HepG2 (cell line): ENCODE measurements around the gene LRBA. TPM values are rescaled to one million over a fixed set of nuclear protein-coding genes. Genes with fewer than 3 reads are reported as not detected.

Experiments
- ATAC-seq: fragments of 200-7000 bp; cut with Tn5 transposase; 3 replicates; pipeline ENCODE4 v1.9.1; 2020; ENCODE audit warnings: mild to moderate bottlenecking, moderate library complexity
- BruUV-seq: library from RNA; stranded (reverse); fragments of 400-500 nt; replicated peaks from 2 replicates; lab custom pipeline; 2021; lab: Mats Ljungman, UMichigan
- CTCF ChIA-PET: fragments of 300-600 bp; formaldehyde crosslinking; extraction: SDS; loops from one replicate; lab custom pipeline; 2021; ENCODE audit warnings: low total read pairs, inconsistent platforms, low intra/inter-chr PET ratio; lab: Yijun Ruan, JAX
- POLR2A ChIA-PET: fragments of 350-600 bp; sonication (Branson Sonifier 250); formaldehyde crosslinking; loops from one replicate; lab custom pipeline; 2020; ENCODE audit warnings: antibody characterized with exemption, inconsistent platforms; lab: Yijun Ruan, JAX
- DNase-seq: peaks from one replicate; pipeline ENCODE4 v3.0.0-alpha.2; 2015; ENCODE audit warnings: low spot score
- FAIRE-seq: peaks from 3 replicates; lab custom pipeline; 2011; peaks lifted over from hg19 to GRCh38; lab: Jason Lieb, UNC
- H2AFZ ChIP-seq: one replicate; pipeline ENCODE4 v1.6.1; 2011; ENCODE audit warnings: low read length, inconsistent platforms
- H3K27ac ChIP-seq: fragments of 300-600 bp; 3 replicates; pipeline ENCODE4 v1.8.0; 2011; ENCODE audit warnings: mixed run types, mild to moderate bottlenecking, mixed read lengths, low read length, inconsistent platforms; ENCODE audit not compliant: insufficient read depth; ENCODE audit errors: extremely low read length
- H3K27me3 ChIP-seq, 2 experiments: fragments of 200-600 bp in 1 of 2; 2 replicates in 1 of 2; 3 replicates in 1 of 2; pipeline versions ENCODE4 v1.6.0 to v1.8.0; 2011; ENCODE audit warnings: low read length in 2 of 2, mild to moderate bottlenecking in 2 of 2, moderate library complexity in 2 of 2, inconsistent platforms in 1 of 2; ENCODE audit not compliant: insufficient read depth in 2 of 2, control insufficient read depth in 1 of 2
- H3K36me3 ChIP-seq, 2 experiments: fragments of 200-600 bp in 1 of 2; replicated peaks in 1 of 2; 2 replicates in 1 of 2; 3 replicates in 1 of 2; pipeline versions ENCODE4 v1.5.1 to v1.8.0; 2011; ENCODE audit warnings: low read length in 2 of 2, inconsistent platforms in 1 of 2; ENCODE audit not compliant: insufficient read depth in 2 of 2, control insufficient read depth in 1 of 2
- H3K4me1 ChIP-seq: 2 replicates; pipeline ENCODE4 v1.5.1; 2012; ENCODE audit warnings: low read length, inconsistent platforms; ENCODE audit not compliant: insufficient read depth
- H3K4me2 ChIP-seq: 2 replicates; pipeline ENCODE4 v1.6.0; 2011; ENCODE audit warnings: low read depth, low read length, inconsistent platforms
- H3K4me3 ChIP-seq, 3 experiments: fragments of 200-600 bp in 1 of 3; sonication (generic), shearing (Covaris generic) in 1 of 3; replicated peaks in 1 of 3; 2 replicates each; pipeline ENCODE4 v1.5.1; 2011 to 2016; ENCODE audit warnings: low read length in 3 of 3, inconsistent platforms in 2 of 3, low read depth in 2 of 3, mild to moderate bottlenecking in 2 of 3, control low read depth in 1 of 3, mixed read lengths in 1 of 3; ENCODE audit not compliant: insufficient read depth in 1 of 3
- H3K79me2 ChIP-seq: one replicate; pipeline ENCODE4 v1.6.1; 2011; ENCODE audit warnings: low read length, inconsistent platforms; ENCODE audit not compliant: insufficient read depth
- H3K9ac ChIP-seq: 2 replicates; pipeline ENCODE4 v1.6.0; 2011; ENCODE audit warnings: mild to moderate bottlenecking, low read depth, low read length, inconsistent platforms; ENCODE audit not compliant: insufficient read depth
- H3K9me3 ChIP-seq: 2 replicates; pipeline ENCODE4 v1.5.1; 2012; ENCODE audit warnings: mild to moderate bottlenecking, low read length
- H4K20me1 ChIP-seq: 2 replicates; pipeline ENCODE4 v1.6.0; 2011; ENCODE audit warnings: inconsistent platforms, mild to moderate bottlenecking, low read length, moderate library complexity; ENCODE audit not compliant: insufficient read depth
- DNMT3B ChIP-seq: conservative IDR thresholded peaks from 2 replicates; pipeline ENCODE4 v1.6.1; 2016; ENCODE audit warnings: missing biosample characterization, control low read depth
- FOXJ3 ChIP-seq: sonication (generic); formaldehyde crosslinking; IDR thresholded peaks from 2 replicates; pipeline ENCODE4 v1.4.0; 2020; ENCODE audit warnings: missing genetic modification reagents, mild to moderate bottlenecking, borderline replicate concordance
- RAD51 ChIP-seq: fragments of 450-650 bp; IDR thresholded peaks from 2 replicates; pipeline ENCODE4 v1.6.1; 2016; ENCODE audit warnings: borderline replicate concordance
- SMC3 ChIP-seq: IDR thresholded peaks from 2 replicates; pipeline ENCODE4 v1.6.1; 2011; ENCODE audit warnings: low read length, improper control_type of control experiment
- TBL1XR1 ChIP-seq: fragments of 150-350 bp; IDR thresholded peaks from 2 replicates; pipeline ENCODE4 v1.6.1; 2014; ENCODE audit warnings: borderline replicate concordance, low read length; ENCODE audit not compliant: partially characterized antibody
- ZFP82 ChIP-seq: sonication (generic); formaldehyde crosslinking; IDR thresholded peaks from 2 replicates; pipeline ENCODE4 v1.5.1; 2020; ENCODE audit warnings: mild to moderate bottlenecking, missing genetic modification reagents, borderline replicate concordance
- ZNF282 ChIP-seq: fragments of 450-650 bp; IDR thresholded peaks from 2 replicates; pipeline ENCODE4 v1.6.1; 2018; ENCODE audit not compliant: partially characterized antibody
- ZNF451 ChIP-seq: sonication (generic); formaldehyde crosslinking; IDR thresholded peaks from 2 replicates; pipeline ENCODE4 v1.5.0; 2020; ENCODE audit warnings: mild to moderate bottlenecking, missing genetic modification reagents
- ZNF567 ChIP-seq: sonication (generic); formaldehyde crosslinking; IDR thresholded peaks from 2 replicates; pipeline ENCODE4 v1.8.1; 2023; ENCODE audit warnings: mild to moderate bottlenecking, missing genetic modification reagents, borderline replicate concordance
- ZNF737 ChIP-seq: sonication (generic); formaldehyde crosslinking; IDR thresholded peaks from 2 replicates; pipeline ENCODE4 v1.5.0; 2020; ENCODE audit warnings: missing genetic modification reagents, mild to moderate bottlenecking, borderline replicate concordance
- ZSCAN25 ChIP-seq: sonication (generic); formaldehyde crosslinking; IDR thresholded peaks from 2 replicates; pipeline ENCODE4 v1.8.0; 2022; ENCODE audit warnings: mild to moderate bottlenecking, missing genetic modification reagents
- WGBS: methylation state at CpG from one replicate; pipeline ENCODE4 v1.1.6; 2017; ENCODE audit warnings: low lambda C conversion rate; 5-methylcytosine and 5-hydroxymethylcytosine counted together
- in situ Hi-C: cut with HindIII; loops from 2 replicates; pipeline ENCODE4 v1.10.0; 2017; ENCODE audit warnings: low pct_unique_long_range_greater_than_20kb; ENCODE audit not compliant: extremely low pct_ligation_motif_present
- intact Hi-C: fragments of 100-400 bp; cut with micrococcal nuclease; formaldehyde crosslinking; loops from one replicate; pipeline ENCODE4 v1.10.0; 2022; ENCODE audit not compliant: unreplicated experiment
- polyA plus RNA-seq, 8 experiments: library from polyadenylated mRNA; depleted of rRNA in 3 of 8; stranded (reverse) in 7 of 8; unstranded in 1 of 8; fragments of >200 nt; fragmentation: Illumina TruSeq in 4 of 8; extraction: Trizol in 4 of 8; gene quantifications; 2 replicates each; pipeline versions ENCODE4 v1.2.1 to v1.2.3, GENCODE V29; 2011 to 2016; ENCODE audit warnings: low read depth in 4 of 8, missing spikeins in 1 of 8, mixed read lengths in 1 of 8; ENCODE audit not compliant: insufficient read depth in 1 of 8
- total RNA-seq, 5 experiments: library from RNA; depleted of rRNA; stranded (reverse); fragments of >200 nt; fragmentation: Illumina TruSeq; extraction: Trizol; gene quantifications; 2 replicates each; pipeline ENCODE4 v1.2.3, GENCODE V29; 2016; ENCODE audit warnings: low read depth in 1 of 5
- TF ChIP-seq, protein P1 (sequence below): sonication (generic); formaldehyde crosslinking; IDR thresholded peaks from 2 replicates; pipeline ENCODE4 v1.4.0; 2020; ENCODE audit warnings: missing genetic modification reagents
- TF ChIP-seq, protein P2 (sequence below): sonication (generic); formaldehyde crosslinking; IDR thresholded peaks from 2 replicates; pipeline ENCODE4 v1.8.0; 2022; ENCODE audit warnings: low read depth, missing genetic modification reagents
- TF ChIP-seq, protein P3 (sequence below): sonication (generic); formaldehyde crosslinking; conservative IDR thresholded peaks from 2 replicates; pipeline ENCODE4 v1.4.0; 2020; ENCODE audit warnings: mild to moderate bottlenecking, missing genetic modification reagents, moderate library complexity
- TF ChIP-seq, protein P4 (sequence below): sonication (generic); formaldehyde crosslinking; IDR thresholded peaks from 2 replicates; pipeline ENCODE4 v1.8.1; 2022; ENCODE audit warnings: low read depth, mild to moderate bottlenecking, missing genetic modification reagents

The LRBA gene
- total and polyA plus RNA-seq, 2 of the 13 experiments (the other 11 are each of a cell fraction or from before 2014, with no cell fraction given): 21.0 to 37.2 TPM

DNA sequence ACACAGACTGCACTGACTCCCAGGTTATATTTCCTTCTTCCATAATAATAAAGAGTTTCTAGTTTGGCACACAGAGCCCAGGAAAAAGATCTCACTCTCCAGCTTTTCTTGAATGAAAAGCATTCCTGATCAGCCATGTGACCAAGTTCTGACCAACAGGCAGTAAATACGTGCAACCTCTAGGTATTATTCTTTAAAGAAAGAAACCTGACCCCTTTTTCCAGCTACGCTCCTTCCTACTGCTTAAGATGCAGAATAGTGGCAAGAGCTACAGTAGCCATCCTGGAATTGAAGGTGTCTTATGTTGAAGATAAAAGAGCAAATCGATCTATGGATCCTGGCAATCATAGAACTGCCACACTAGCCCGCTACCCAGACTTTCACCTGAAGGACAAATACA lies 76.7 kb downstream of the LRBA start (continued):
- TF ChIP-seq RAD51: no peak

DNA sequence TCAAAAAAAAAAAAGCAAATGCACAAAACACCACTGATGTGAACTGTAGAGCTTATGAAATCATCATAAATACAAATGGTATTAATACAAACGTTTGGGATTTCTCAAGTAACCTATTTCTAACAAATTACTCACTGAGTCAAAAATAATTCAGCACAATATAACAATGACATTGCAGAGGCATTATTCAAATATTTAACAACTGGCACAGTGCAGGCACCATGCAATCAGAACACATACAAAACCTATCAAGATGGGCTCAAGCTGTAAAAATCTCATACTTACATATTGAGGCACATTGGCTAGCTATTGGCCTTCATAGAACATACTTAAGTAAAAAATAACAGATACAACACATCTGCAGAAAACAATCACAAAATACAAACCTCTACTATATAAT lies 81.1 kb downstream of the LRBA start:
- Histone ChIP-seq H2AFZ (no peak overlapping the region), H3K4me1 (no peaks in the 10 kb centered on the region), H3K79me2 (peaks cover 3% of the 10 kb centered on the region), H3K9ac (no peak overlapping the region), H3K36me3 (no peaks in the 10 kb centered on the region), H3K27ac (no peak overlapping the region), H3K27me3 (no peaks in the 10 kb centered on the region), H3K9me3 (no peaks in the 10 kb centered on the region), H3K4me3 (no peak overlapping the region), H3K4me2 (no peak overlapping the region), H4K20me1 (no peaks in the 10 kb centered on the region)
- intact Hi-C loops (no loop called here), in situ Hi-C loops (no loop called here)
- ATAC-seq (no peak), DNase-seq (no peak), FAIRE-seq (no peak)
- CTCF ChIA-PET: no interaction called here
- POLR2A ChIA-PET: no interaction called here
- no TSS peak for BruUV-seq
- 66% methylated on average over 1 of the region's 1 CpG for WGBS
- TF ChIP-seq FOXJ3 (CRISPR knock-in tag): no peak
- TF ChIP-seq ZNF737 (CRISPR knock-in tag): no peak
- TF ChIP-seq ZNF567: no peak
- no peak for TF ChIP-seq ZNF282
- TF ChIP-seq ZNF451 (CRISPR knock-in tag): no peak
- no peak for TF ChIP-seq ZFP82 (CRISPR knock-in tag)
- TF ChIP-seq TBL1XR1: no peak
- no peak for TF ChIP-seq SMC3
- TF ChIP-seq, protein P1, sequence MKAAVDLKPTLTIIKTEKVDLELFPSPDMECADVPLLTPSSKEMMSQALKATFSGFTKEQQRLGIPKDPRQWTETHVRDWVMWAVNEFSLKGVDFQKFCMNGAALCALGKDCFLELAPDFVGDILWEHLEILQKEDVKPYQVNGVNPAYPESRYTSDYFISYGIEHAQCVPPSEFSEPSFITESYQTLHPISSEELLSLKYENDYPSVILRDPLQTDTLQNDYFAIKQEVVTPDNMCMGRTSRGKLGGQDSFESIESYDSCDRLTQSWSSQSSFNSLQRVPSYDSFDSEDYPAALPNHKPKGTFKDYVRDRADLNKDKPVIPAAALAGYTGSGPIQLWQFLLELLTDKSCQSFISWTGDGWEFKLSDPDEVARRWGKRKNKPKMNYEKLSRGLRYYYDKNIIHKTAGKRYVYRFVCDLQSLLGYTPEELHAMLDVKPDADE: no peak
- TF ChIP-seq DNMT3B (CRISPR knock-in tag): no peak
- TF ChIP-seq, protein P2, sequence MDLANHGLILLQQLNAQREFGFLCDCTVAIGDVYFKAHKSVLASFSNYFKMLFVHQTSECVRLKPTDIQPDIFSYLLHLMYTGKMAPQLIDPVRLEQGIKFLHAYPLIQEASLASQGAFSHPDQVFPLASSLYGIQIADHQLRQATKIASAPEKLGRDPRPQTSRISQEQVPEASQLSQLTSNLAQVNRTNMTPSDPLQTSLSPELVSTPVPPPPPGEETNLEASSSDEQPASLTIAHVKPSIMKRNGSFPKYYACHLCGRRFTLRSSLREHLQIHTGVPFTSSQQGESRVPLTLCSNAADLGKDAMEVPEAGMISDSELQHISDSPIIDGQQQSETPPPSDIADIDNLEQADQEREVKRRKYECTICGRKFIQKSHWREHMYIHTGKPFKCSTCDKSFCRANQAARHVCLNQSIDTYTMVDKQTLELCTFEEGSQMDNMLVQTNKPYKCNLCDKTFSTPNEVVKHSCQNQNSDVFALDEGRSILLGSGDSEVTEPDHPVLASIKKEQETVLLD (CRISPR knock-in tag): no peak
- TF ChIP-seq, protein P3, sequence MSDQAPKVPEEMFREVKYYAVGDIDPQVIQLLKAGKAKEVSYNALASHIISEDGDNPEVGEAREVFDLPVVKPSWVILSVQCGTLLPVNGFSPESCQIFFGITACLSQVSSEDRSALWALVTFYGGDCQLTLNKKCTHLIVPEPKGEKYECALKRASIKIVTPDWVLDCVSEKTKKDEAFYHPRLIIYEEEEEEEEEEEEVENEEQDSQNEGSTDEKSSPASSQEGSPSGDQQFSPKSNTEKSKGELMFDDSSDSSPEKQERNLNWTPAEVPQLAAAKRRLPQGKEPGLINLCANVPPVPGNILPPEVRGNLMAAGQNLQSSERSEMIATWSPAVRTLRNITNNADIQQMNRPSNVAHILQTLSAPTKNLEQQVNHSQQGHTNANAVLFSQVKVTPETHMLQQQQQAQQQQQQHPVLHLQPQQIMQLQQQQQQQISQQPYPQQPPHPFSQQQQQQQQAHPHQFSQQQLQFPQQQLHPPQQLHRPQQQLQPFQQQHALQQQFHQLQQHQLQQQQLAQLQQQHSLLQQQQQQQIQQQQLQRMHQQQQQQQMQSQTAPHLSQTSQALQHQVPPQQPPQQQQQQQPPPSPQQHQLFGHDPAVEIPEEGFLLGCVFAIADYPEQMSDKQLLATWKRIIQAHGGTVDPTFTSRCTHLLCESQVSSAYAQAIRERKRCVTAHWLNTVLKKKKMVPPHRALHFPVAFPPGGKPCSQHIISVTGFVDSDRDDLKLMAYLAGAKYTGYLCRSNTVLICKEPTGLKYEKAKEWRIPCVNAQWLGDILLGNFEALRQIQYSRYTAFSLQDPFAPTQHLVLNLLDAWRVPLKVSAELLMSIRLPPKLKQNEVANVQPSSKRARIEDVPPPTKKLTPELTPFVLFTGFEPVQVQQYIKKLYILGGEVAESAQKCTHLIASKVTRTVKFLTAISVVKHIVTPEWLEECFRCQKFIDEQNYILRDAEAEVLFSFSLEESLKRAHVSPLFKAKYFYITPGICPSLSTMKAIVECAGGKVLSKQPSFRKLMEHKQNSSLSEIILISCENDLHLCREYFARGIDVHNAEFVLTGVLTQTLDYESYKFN (CRISPR knock-in tag): no peak
- no peak for TF ChIP-seq ZSCAN25 (CRISPR knock-in tag)
- TF ChIP-seq, protein P4, sequence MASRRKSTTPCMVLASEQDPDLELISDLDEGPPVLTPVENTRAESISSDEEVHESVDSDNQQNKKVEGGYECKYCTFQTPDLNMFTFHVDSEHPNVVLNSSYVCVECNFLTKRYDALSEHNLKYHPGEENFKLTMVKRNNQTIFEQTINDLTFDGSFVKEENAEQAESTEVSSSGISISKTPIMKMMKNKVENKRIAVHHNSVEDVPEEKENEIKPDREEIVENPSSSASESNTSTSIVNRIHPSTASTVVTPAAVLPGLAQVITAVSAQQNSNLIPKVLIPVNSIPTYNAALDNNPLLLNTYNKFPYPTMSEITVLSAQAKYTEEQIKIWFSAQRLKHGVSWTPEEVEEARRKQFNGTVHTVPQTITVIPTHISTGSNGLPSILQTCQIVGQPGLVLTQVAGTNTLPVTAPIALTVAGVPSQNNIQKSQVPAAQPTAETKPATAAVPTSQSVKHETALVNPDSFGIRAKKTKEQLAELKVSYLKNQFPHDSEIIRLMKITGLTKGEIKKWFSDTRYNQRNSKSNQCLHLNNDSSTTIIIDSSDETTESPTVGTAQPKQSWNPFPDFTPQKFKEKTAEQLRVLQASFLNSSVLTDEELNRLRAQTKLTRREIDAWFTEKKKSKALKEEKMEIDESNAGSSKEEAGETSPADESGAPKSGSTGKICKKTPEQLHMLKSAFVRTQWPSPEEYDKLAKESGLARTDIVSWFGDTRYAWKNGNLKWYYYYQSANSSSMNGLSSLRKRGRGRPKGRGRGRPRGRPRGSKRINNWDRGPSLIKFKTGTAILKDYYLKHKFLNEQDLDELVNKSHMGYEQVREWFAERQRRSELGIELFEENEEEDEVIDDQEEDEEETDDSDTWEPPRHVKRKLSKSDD (CRISPR knock-in tag): no peak
